DOHH2 (cell line): ENCODE results near the gene MBIP.

Experiments
- CTCF ChIP-seq: fragments of 200-600 bp; sonication (generic); IDR thresholded peaks from one replicate; pipeline ENCODE4 v1.5.1; 2014; ENCODE audit warnings: antibody characterized with exemption, mild to moderate bottlenecking, low read depth, low read length; ENCODE audit not compliant: poor library complexity, severe bottlenecking
- EZH2phosphoT487 ChIP-seq: fragments of 200-600 bp; sonication (generic); IDR thresholded peaks from 2 replicates; pipeline ENCODE4 v1.6.1; 2017; ENCODE audit warnings: borderline replicate concordance, mild to moderate bottlenecking, antibody characterized with exemption, low read length, moderate library complexity, mixed read lengths

GRCh38 chr14:36300337-36300736, 20.1 kb downstream of the MBIP start:
- TF ChIP-seq CTCF (no peak), EZH2phosphoT487 (no peak)
